Mucosa of descending colon (tissue), 3 donors: ENCODE measurements around the gene SNX15. TPM values are rescaled to one million over a fixed set of nuclear protein-coding genes. Genes with fewer than 3 reads are reported as not detected.
A peak's percentile ranks its signal among the peaks of the same experiment; 100 is the strongest.

Experiments
- ATAC-seq: fragments of 200-7000 bp; cut with Tn5 transposase; one replicate; pipeline ENCODE4 v1.9.1; 2020; ENCODE audit warnings: mild to moderate bottlenecking, moderate library complexity
- DNase-seq, 3 donors: peaks; one replicate each; pipeline ENCODE4 v3.0.0-alpha.2; 2020
- H3K36me3 ChIP-seq: fragments of 200-600 bp; one replicate; pipeline ENCODE4 v1.8.0; 2021; ENCODE audit warnings: low read depth, mild to moderate bottlenecking
- H3K4me1 ChIP-seq: fragments of 200-600 bp; one replicate; pipeline ENCODE4 v1.8.0; 2021; ENCODE audit warnings: low read depth, mild to moderate bottlenecking
- H3K4me3 ChIP-seq: fragments of 200-600 bp; one replicate; pipeline ENCODE4 v1.8.0; 2021; ENCODE audit warnings: mild to moderate bottlenecking
- H3K9me3 ChIP-seq: fragments of 200-600 bp; one replicate; pipeline ENCODE4 v1.8.0; 2021; ENCODE audit warnings: mild to moderate bottlenecking
- CTCF ChIP-seq: fragments of 200-600 bp; IDR thresholded peaks from one replicate; pipeline ENCODE4 v1.8.0; 2022; ENCODE audit warnings: antibody characterized with exemption, mild to moderate bottlenecking
- intact Hi-C, 2 donors: fragments of 100-400 bp; cut with DNase I in 1 of 2; cut with micrococcal nuclease in 1 of 2; formaldehyde crosslinking; loops; one replicate each; pipeline versions ENCODE4 v1.11.0 to v1.11.1; 2022; cut with DNase I, micrococcal nuclease
- total RNA-seq, 3 donors: library from RNA; stranded (reverse); fragmentation: NEBNext Ultra II Directional in 2 of 3; extraction: Animal tissue kit (Norgen Biotek cat#: 25700) in 2 of 3; gene quantifications; one replicate each; pipeline versions ENCODE4 v1.2.1 to v1.2.4, GENCODE V29; 2021 to 2023
- donor health status: DM: no; HTN: no; CAD: no; lungs with moderate emphysema.
- donor health status: DM: no; HTN: no; CAD: no.
- donor health status: DM: no; HTN: yes; CAD: no.

Gene SNX15
- total RNA-seq, 3 donors from 2014 or later, result 28.5 to 46.6 (median 42.8) TPM

- no peaks in the 10 kb centered on the region for H3K4me1 ChIP-seq
- H3K9me3 ChIP-seq, result no peaks in the 10 kb centered on the region
- no peak for TF ChIP-seq CTCF
- H3K36me3 ChIP-seq, result no peaks in the 10 kb centered on the region
- DNase-seq (no peak), ATAC-seq (no peak)
- H3K4me3 ChIP-seq, result no peak overlapping the region
- intact Hi-C loops, result no loop called here
Measured at GRCh38 chr11:65051398-65051858, 24.2 kb downstream of the SNX15 start.

DNA sequence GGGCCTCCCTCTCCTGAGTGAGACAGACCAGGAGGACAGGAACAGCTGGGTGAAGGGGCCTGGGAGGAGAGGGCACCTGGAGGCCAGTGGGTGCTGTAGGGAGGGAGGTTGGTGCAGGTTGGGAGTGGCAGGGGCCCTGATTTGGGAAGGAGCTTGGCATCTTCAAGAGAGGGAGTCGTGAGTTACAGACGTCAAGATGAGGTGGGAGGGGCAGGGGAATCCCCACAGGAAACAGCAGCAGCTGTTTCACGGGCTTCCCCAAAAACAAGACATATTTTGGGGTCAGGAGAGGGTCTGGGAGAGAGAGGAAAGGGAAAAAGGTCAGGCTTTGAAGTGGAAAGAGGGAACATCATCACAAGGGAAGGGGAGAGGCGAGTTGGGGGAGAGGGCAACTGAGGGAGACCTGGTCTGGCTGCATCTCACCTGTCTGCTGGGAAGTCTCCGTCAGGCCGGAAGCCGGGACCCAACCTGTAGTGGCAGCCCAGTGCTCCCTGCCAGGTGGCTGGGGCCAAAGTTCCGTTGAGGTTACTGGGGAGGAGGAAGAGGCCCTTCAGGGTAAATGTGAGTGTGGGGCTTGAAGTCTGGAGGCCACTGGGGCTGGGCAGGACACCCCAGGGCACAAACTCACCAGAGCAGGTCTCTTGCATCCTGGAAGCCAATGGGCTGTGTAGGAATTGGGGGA, 26.7 kb downstream of the SNX15 start:
- Histone ChIP-seq H3K36me3 (no peaks in the 10 kb centered on the region), H3K9me3 (no peaks in the 10 kb centered on the region), H3K4me1 (peaks cover 9% of the 10 kb centered on the region), H3K4me3 (no peak overlapping the region)
- peak; percentile 40 for ATAC-seq
- no peak for DNase-seq
- no peak for TF ChIP-seq CTCF
- intact Hi-C loops, result no loop called here

DNA sequence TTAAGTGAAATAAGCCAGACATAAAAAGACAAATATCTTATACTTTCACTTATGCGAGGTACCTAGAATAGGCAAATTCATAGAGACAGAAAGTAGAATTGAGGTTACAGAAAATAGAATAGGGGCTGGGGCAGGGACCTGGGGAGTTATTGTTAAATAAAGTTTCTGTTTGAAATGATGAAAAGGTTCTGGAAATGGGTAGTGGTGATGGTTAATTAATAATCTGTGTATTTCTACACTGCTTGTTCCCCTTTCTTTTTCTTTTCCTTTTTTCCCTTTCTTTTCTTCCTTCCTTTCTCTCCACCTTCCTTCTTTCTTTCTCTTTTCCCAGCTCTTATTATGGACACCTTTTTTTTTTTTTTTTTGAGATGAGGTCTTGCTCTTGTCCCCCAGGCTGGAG, 28.3 kb downstream of the SNX15 start:
- peaks cover 9% of the 10 kb centered on the region for H3K4me1 ChIP-seq
- DNase-seq (no peak), ATAC-seq (no peak)
- intact Hi-C loops, result no loop called here
- H3K4me3 ChIP-seq, result no peak overlapping the region
- no peaks in the 10 kb centered on the region for H3K9me3 ChIP-seq
- H3K36me3 ChIP-seq, result no peaks in the 10 kb centered on the region
- TF ChIP-seq CTCF, result no peak

GRCh38 chr11:65056999-65057398, 29.8 kb downstream of the SNX15 start:
- H3K36me3 ChIP-seq, result no peaks in the 10 kb centered on the region
- DNase-seq (no peak), ATAC-seq (no peak)
- H3K4me1 ChIP-seq, result peaks cover 9% of the 10 kb centered on the region
- no peaks in the 10 kb centered on the region for H3K9me3 ChIP-seq
- intact Hi-C loops, result no loop called here
- no peak for TF ChIP-seq CTCF
- H3K4me3 ChIP-seq, result no peak overlapping the region

GRCh38 chr11:65057526-65057925, 30.3 kb downstream of the SNX15 start:
- no peak for ATAC-seq
- H3K4me1 ChIP-seq, result peaks cover 9% of the 10 kb centered on the region

More at GRCh38 chr11:65057526-65057925, 30.3 kb downstream of the SNX15 start:
- no peak for TF ChIP-seq CTCF
- Histone ChIP-seq H3K36me3 (no peaks in the 10 kb centered on the region), H3K4me3 (no peak overlapping the region), H3K9me3 (no peaks in the 10 kb centered on the region)
- no peak for DNase-seq
- intact Hi-C loops, result no loop called here
